Loucy (cell line): Measurements from ENCODE around the gene ZCCHC24.

ENCODE experiments used
- EZH2phosphoT487 ChIP-seq: fragments of 200-600 bp; IDR thresholded peaks from 2 replicates; pipeline ENCODE4 v1.6.1; 2018; ENCODE audit warnings: antibody characterized with exemption, mild to moderate bottlenecking, moderate library complexity, borderline replicate concordance
- TF ChIP-seq, protein P1 (sequence below): fragments of 200-600 bp; sonication (generic); conservative IDR thresholded peaks from 2 replicates; pipeline ENCODE4 v1.5.1; 2014; ENCODE audit warnings: mild to moderate bottlenecking, antibody characterized with exemption, low read length

DNA sequence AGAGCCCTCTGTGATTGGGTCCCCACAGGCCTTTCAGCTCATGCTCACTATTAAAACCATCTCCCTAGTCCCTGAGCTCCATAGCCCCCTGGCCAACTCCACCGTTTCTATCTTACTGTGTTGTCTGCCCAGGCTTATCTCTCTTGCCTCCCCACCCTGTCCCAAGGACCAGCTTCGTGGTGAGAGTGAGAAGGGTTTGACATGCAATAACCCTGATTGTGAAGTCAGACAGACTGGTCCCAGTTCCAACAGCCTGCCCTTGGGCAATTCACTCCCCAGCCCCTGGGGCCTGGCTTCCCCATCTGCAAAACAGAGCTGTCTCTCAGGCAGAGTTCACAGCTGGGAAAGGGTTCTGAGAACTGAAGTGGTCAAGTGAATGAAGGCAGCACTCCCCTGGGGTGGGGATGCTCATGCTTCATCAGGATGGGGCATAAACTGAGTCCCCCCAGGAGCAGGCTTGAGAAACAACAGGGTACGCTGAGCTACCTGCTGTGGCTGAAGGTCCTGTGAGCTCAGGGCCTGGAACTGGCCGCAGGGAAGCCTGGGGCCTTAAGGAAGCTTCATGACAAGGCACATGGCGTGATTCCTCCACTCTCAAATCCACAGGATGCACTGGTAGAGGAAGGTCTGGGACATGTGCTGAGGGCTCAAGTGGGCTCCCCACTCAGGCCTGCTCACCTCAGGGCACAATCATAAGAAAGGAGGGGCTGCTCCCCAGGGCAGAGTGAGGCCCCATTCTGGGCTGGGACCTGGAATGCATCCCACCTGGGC is 100.0 kb downstream of the ZCCHC24 start:
- TF ChIP-seq, protein P1, sequence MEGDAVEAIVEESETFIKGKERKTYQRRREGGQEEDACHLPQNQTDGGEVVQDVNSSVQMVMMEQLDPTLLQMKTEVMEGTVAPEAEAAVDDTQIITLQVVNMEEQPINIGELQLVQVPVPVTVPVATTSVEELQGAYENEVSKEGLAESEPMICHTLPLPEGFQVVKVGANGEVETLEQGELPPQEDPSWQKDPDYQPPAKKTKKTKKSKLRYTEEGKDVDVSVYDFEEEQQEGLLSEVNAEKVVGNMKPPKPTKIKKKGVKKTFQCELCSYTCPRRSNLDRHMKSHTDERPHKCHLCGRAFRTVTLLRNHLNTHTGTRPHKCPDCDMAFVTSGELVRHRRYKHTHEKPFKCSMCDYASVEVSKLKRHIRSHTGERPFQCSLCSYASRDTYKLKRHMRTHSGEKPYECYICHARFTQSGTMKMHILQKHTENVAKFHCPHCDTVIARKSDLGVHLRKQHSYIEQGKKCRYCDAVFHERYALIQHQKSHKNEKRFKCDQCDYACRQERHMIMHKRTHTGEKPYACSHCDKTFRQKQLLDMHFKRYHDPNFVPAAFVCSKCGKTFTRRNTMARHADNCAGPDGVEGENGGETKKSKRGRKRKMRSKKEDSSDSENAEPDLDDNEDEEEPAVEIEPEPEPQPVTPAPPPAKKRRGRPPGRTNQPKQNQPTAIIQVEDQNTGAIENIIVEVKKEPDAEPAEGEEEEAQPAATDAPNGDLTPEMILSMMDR, result no peak
- no peak for TF ChIP-seq EZH2phosphoT487
